K562 treated with DMSO at 1 percent for 4 hours (cell line): ENCODE measurements around the gene DCAF12L1. TPM values are rescaled to one million over a fixed set of nuclear protein-coding genes. Genes with fewer than 3 reads are reported as not detected.

Experiments
- total RNA-seq: library from RNA; unstranded; fragments of 300-600 nt; gene quantifications from 2 replicates; pipeline ENCODE4 v1.2.3, GENCODE V29; 2022; ENCODE audit not compliant: insufficient read depth

The DCAF12L1 gene
- total RNA-seq: not detected in 2 replicates

DNA sequence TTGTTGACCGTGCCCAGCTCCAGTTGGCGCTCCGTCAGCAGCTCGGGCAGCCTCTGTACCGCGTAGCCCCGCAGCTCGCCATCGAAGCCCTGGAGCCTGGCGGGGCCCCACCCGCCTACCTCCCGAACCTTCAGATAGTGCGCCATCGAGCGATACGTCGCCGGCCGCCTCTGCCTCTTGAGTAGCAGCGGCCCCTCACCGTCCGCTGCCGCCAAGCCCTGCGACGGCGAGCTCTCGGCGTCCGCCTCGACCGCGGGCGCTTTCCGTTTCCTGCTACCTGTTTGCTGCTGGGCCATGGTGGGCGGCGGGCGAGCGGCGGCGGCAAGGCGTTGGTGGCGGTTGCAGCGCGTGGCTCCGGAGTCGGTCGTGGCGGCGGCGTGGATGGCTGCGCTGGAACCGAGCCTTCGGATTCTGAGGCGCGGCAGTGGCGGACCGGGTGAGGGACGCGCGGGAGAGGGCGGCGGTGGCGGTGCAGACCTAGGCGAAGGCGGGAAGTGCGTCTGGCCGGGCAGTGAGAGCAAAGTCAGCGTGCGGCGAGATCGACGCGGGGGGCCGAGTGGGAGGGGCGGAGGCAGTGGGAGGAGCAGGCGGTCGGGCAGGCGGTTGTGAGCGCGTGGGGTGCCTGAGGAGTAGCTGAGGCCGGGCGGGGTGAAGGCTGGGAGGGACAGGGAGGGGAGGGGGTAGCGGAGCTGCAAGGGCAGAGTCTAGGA, at the start of gene DCAF12L1:
Gene DCAF12L1 (minus strand): TSS at position 502 of the 710 bp plus-strand sequence. CDS start 206 bp downstream, at position 296.

